HG03103 (cell line): ENCODE measurements around the gene DLGAP4.
"Not testable (repeated sequence)": the region's sequence is repeated elsewhere in the genome, so short reads cannot be mapped to it uniquely, and the experiment has no call there.

Experiments
- ATAC-seq: cut with Tn5 transposase; IDR thresholded peaks from one replicate; pipeline ENCODE4 v1.9.1; 2021; ENCODE audit warnings: low read depth; ENCODE audit not compliant: unreplicated experiment

Gene DLGAP4

GRCh38 chr20:36466089-36466488 lies 159.9 kb downstream of the DLGAP4 start:
- ATAC-seq = no peak

DNA sequence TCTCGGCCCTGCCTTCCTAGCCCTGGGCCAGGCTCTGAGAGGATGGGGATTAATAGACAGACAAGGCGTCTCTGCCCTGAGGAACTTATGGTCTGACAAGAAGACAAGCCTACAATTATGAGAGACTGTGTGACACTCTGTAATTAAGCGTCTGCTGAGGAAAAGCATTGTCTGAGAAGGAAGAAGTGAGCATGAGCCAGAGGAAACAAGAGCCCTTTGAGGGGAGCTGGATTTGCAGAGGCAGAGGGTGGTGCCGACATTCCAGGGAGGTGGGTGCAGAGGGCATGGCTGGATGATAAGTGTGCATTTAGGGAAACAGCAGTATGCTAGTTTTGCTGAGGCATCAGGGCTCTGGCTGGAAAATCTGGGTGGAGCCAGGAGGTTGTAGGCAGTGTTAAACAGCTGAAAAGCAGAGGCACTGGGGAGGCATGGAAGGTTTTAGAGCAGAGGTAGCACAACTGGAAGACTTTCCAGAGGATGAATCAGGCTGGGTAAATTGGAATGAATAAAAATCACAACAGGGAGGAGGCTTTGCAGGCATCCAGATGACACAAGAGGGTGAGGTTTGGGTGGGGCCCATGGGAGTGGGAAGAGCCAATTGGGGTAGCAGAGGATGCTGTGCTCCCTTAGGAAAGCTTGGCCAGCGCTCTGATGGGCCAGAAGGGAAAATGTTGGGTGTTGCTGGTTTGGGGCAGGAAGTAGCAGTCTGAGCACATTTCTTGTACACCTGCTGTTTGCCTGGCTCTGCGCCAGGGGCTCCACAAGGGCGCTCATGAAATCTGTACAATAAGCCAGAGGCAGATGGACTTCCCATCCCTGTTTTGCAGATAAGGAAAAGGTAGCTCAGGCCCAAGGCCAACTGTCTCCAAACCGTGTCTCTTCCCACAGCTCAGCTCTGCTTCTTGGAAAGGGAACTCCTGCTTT lies 161.2 kb downstream of the DLGAP4 start:
- no peak for ATAC-seq

- no peak for ATAC-seq
Measured at GRCh38 chr20:36468149-36469000, 162.2 kb downstream of the DLGAP4 start.

DNA sequence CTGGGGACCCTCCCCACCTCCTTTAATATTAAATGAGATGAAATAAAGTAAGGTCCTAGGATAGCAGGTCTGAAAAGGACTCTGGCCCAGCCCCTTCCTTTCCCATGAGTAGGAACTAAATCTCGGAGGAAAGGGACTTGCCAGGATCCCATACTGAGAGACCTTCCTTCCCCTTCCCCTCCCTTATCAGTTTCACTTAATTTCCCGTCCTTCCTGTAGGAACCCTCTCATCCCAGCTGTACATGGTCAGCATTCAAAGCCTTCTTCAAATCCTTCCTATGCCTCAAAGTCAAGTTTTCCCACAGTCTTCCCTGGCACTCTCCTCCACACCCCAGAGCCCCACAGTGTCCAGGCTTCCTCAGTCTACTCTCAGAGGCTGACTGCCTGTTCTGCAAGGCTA lies 163.8 kb downstream of the DLGAP4 start:
- ATAC-seq = no peak

DNA sequence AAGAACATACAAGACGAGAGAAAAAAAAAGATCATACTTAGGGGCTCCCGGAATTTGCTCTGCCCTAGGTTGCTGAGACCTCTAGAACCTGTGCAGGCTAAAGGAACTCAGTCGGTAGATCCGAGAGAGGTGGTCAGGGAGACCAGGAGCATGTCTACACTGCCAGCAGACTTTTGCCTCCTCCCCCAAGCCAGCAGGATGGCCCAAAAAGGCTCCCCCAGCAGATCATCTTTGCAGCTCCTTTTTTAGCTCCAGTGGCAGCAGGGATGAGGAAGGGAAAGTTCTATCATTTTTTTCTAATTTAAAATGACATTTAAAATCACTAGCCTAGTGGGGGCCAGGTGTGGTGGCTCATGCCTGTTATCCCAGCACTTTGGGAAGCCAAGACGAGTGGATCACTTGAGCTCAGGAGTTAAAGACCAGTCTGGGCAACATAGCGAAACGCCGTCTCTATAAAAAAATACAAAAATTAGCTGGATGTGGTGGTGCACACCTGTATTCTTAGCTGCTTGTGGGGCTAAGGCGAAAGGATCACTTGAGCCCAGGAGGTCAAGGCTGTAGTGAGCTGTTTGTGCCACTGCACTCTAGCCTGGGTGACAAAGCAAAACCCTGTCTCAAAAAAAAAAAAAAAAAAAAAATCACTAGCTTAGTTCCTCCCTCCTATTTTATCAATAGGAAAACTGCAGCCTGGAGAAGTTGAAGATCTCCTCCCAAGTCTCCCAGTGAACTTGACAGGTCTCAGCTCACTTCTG lies 165.9 kb downstream of the DLGAP4 start:
- ATAC-seq = no peak

DNA sequence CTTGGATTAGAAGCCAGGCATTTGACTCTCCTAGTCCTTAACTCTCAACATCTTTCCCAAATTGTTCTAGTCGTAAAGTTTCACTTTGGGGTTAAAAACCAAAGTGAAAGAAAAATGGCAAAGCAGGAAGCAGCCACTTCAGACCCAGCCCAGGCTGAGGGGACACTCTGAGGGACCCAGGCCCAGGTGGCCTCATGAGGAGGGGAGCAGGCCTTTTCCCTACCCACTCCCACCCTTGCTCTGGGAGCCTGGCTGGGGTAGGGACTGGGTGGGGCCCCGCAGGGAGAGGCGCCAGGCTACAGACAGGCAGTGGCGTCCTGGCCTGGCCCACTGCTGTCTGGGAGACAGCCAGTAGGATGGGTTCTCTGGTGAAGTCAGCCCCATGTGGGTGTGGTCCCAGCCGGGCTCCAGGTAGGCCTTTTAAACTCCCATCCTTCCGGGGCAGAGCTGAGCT lies 166.5 kb downstream of the DLGAP4 start:
- no peak for ATAC-seq

DNA sequence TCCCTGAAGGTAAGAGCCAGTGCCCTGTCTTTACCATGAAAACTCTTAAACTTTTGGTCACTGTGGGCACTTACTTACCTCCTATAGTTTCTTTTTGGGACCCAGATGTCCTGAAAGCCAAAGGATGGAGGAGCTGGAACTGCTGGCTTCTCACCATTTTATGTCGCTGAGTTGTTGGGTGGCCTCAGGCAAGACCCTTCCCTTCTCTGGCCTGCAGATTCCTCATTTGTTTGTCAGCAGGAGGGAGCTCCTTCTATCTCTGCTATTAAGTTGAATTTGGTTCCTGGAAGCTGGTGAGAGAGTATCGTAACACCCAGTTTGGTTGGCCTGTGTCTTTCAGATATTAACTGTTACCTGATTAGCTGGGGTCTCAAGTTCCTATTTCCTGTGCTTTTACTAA lies 167.0 kb downstream of the DLGAP4 start:
- no peak for ATAC-seq

DNA sequence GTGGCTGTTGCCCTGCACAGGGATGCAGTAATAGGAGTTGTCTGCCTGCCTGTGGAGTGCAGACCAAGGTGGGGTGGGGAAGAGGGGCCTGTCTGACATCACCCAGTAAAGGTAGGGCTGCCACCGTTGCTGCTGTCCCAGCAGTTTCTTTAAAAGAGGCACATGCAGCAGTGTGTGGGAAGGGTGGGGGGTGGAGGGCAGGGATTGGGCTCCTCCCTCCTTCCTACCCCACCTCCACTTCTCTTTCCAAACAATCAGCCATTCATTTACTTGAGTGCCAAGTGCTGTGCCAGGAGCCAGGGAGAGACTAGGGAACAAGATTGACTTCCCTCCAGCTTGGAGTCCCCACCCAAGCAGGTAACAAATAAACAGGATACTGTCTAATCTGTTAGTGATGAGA lies 168.4 kb downstream of the DLGAP4 start:
- ATAC-seq = no peak

- not testable (repeated sequence) for ATAC-seq
Measured at GRCh38 chr20:36475054-36475453, 168.9 kb downstream of the DLGAP4 start.

DNA sequence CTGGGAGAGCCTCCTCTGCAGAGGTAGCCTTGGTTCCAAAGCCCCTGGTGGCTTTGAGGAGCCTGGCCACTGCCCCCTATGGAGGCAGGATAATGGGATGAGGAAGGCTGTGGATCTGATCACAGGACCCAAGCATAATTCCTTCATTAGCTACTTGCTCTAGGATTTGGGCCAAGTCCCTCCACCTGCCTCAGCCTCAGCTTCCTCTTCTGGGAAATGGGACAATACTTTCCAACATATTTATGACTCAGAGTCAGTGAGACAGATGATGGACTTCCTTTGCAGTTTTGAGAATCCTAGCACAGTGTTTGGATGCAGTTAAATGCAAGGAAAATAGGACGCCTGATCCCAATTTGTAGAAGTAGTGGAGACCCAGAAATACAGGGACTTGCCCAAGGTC lies 171.3 kb downstream of the DLGAP4 start:
- ATAC-seq = no peak

DNA sequence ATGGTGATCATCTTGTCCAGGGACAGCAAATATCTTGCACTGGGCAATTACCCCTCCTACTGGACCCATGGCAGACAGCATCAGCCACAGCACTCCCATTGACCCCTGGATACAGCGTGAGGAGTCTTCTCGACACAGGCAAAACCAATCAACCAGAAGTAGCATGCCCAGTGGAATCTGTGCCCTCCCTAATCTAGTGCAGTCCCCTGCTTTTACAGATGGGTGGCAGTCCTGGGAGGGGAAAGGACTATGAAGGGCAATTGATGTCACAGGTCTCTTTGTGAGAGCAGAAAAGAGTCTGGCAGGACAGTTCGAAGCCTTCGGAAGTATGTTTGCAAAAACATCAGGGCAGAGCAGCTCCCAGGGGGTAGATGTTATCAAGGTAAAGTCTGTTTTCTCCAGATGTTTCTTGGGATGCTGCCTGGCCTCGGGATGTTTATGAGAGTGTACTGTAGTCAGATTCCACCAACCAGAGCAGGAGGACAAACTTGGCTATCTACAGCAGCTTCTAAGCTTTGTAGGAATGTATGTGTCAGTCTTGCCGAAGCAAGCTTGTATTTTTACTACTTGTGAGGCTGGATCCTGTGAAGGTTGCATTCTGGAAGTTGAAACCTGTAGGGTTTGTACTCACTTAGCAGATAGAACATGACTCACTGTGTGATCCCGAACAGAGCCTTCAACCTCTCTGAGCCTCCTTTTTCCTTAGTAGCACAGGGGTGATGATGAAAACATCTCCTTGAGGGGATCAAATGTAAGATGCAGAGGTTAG lies 172.2 kb downstream of the DLGAP4 start:
- ATAC-seq = no peak

- no peak for ATAC-seq
Measured at GRCh38 chr20:36479938-36480337, 173.8 kb downstream of the DLGAP4 start.

DNA sequence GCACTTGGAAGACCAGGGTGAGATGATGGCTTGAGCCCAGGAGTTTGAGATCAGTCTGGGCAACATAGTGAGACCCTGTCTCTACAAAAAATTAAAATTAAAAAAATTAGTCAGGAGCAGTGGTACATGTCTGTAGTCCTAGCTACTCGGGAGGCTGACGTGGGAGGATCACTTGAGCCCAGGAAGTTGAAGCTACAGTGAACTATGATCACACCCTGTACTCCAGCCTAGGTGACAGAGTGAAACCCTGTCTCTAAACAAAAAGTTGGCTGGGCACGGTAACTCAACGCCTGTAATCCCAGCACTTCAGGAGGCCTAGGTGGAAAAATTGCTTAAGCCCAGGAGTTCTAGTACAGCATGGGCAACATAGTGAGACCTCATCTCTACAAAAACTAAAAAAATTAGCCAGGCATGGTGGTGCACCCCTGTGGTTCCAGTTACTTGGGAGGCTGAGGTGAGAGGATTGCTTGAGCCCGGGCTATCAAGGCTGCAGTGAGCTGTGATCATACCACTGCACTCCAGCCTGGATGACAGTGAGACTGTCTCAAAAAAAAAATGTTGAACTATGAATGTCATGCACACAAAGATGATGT lies 174.4 kb downstream of the DLGAP4 start:
- no peak for ATAC-seq

DNA sequence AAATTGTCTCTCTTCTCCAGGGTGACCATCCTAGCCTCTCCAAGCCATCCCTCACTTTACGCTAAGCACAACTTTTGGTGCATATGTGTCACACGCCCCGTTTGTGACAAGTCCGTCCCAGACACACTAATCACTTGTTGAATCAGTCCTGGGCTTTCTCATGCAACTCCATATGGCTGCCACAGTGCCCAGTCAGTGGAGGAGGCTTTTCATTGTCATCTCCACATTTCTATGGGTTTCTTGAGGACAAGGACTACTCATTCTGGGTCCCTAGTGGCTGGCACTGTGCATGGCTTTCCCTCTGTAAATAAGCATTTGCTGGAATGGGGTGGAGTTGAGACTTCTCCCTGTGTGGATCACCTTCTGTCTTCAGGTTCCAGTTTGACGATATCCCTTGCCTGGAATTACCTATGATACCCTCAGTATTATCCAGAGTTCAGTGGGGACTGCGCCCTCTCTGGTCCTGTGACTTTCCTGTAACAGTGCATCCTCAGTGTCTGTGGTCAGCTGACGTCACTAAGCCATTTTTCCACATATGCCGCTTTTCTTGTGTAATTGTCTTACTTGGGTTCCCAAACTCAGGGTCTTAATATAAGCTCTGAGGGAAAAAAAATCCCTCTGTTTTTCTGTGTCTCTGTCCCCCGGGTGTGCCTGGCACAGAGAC lies 175.4 kb downstream of the DLGAP4 start:
- ATAC-seq = no peak

- ATAC-seq = no peak
Measured at GRCh38 chr20:36482044-36482473, 175.9 kb downstream of the DLGAP4 start.

GRCh38 chr20:36483209-36483918 lies 177.2 kb downstream of the DLGAP4 start:
- ATAC-seq = no peak

DNA sequence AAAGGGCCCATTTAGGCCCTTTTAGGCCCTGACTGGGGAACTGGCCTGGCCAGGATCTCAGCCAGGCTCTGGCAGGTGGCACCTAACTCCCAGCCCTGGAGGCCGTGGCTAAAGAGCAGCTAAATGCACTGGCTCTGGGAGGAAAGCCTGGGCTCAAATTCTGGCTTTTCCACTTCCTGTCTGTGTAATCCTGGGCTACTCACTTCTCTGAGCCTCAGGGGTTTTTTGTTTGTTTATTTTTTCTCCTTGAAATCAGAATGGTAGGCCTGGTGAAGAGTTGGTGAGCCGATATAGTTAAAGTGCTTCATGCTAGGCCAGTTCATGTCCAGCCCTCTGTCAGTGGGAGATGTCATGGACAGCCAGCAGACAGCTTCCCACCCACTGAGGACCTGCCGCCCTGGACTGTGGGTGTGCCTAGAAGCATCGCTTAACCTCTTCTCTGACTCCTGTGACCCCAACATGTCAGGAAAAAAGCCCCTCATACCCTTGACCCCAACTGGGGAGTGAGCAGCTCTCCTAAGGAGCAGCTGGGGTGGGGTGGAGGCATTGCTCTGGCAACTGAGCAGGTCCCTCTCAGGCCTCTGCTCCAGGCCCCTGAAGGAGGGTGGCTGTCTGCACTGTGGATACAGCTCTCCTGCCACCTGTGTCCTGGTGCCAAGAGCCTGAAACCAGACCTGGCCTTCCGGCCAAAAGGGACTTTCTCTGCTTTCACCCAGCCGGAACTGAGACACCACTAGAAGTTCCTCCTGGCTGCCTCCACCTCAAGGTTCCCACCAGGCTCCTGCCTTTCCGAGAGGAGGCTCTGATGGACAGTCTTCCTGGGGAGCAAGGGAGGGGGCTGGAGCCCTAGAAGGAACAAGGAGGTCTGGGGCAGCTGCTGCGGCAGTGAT lies 178.0 kb downstream of the DLGAP4 start:
- ATAC-seq = no peak
